Colonic mucosa (tissue), 4 donors: ENCODE measurements around the gene RPUSD1. TPM values are rescaled to one million over a fixed set of nuclear protein-coding genes. Genes with fewer than 3 reads are reported as not detected.

ENCODE experiments used
- DNase-seq: peaks from one replicate; pipeline ENCODE4 v3.0.0-alpha.2; 2020
- H3K27ac ChIP-seq: fragments of 200-600 bp; one replicate; pipeline ENCODE4 v1.8.0; 2021
- H3K27me3 ChIP-seq: fragments of 200-600 bp; one replicate; pipeline ENCODE4 v1.8.0; 2021
- H3K36me3 ChIP-seq: fragments of 200-600 bp; one replicate; pipeline ENCODE4 v1.8.0; 2021
- H3K4me1 ChIP-seq: fragments of 200-600 bp; one replicate; pipeline ENCODE4 v1.8.0; 2021; ENCODE audit warnings: mild to moderate bottlenecking
- H3K4me3 ChIP-seq: fragments of 200-600 bp; one replicate; pipeline ENCODE4 v1.8.0; 2021
- H3K9ac ChIP-seq, 2 donors: one replicate each; pipeline ENCODE4 v1.7.0; 2013; ENCODE audit warnings: control low read depth in 2 of 2, low read depth in 2 of 2, low read length in 2 of 2
- H3K9me3 ChIP-seq: fragments of 200-600 bp; one replicate; pipeline ENCODE4 v1.8.0; 2021
- CTCF ChIP-seq: fragments of 200-600 bp; IDR thresholded peaks from one replicate; pipeline ENCODE4 v1.8.0; 2022; ENCODE audit warnings: antibody characterized with exemption, mild to moderate bottlenecking
- intact Hi-C: fragments of 100-400 bp; cut with DNase I; formaldehyde crosslinking; loops from one replicate; pipeline ENCODE4 v1.14.1; 2022
- total RNA-seq, 2 donors: library from RNA; stranded (reverse); fragmentation: NEBNext Ultra II Directional in 1 of 2; extraction: Animal tissue kit (Norgen Biotek cat#: 25700) in 1 of 2; gene quantifications; one replicate each; pipeline ENCODE4 v1.2.1, GENCODE V29; 2021
- donor health status: healthy.
- donor health status: DM: no; HTN: no; CAD: no.
- donor health status: DM: no; HTN: no; CAD: no.

RPUSD1 gene
- total RNA-seq, 2 donors from 2014 or later, result 17.3 to 35.6 TPM

GRCh38 chr16:813204-813915, 25.2 kb upstream of the RPUSD1 start:
- H3K9me3 ChIP-seq, result no peaks in the 10 kb centered on the region
- H3K9ac ChIP-seq, result peak overlapping the region in 1 of 2 donors; percentile 12
- H3K4me3 ChIP-seq, result no peak overlapping the region
- DNase-seq, result no peak
- H3K27me3 ChIP-seq, result peaks cover 28% of the 10 kb centered on the region
- peak; percentile 51 for TF ChIP-seq CTCF
- H3K27ac ChIP-seq, result no peak overlapping the region
- H3K36me3 ChIP-seq, result no peaks in the 10 kb centered on the region
- intact Hi-C loops, result no loop called here
- no peaks in the 10 kb centered on the region for H3K4me1 ChIP-seq

GRCh38 chr16:808085-808386, 19.9 kb upstream of the RPUSD1 start:
- Histone ChIP-seq H3K36me3 (no peaks in the 10 kb centered on the region), H3K27ac (peak overlapping the region; percentile 94), H3K4me3 (peak overlapping the region; percentile 97), H3K4me1 (no peaks in the 10 kb centered on the region), H3K9ac (peak overlapping the region in 1 of 2 donors; percentile 78), H3K9me3 (no peaks in the 10 kb centered on the region), H3K27me3 (peaks cover 12% of the 10 kb centered on the region)
- intact Hi-C loops, result no loop called here
- DNase-seq, result no peak
- no peak for TF ChIP-seq CTCF

- peak overlapping the region; percentile 44 to 95 for H3K9ac ChIP-seq
- peaks cover 11% of the 10 kb centered on the region for H3K27me3 ChIP-seq
- H3K4me3 ChIP-seq, result peak overlapping the region; percentile 97
- no peak for TF ChIP-seq CTCF
- H3K4me1 ChIP-seq, result no peaks in the 10 kb centered on the region
- intact Hi-C loops, result no loop called here
- H3K27ac ChIP-seq, result peak overlapping the region; percentile 94
- no peaks in the 10 kb centered on the region for H3K36me3 ChIP-seq
- H3K9me3 ChIP-seq, result no peaks in the 10 kb centered on the region
- peak; percentile 94 for DNase-seq
These were observed 19.3 kb upstream of the RPUSD1 start for GRCh38 chr16:807347-808084.

- intact Hi-C loops, result no loop called here
These were observed 17.3 kb upstream of the RPUSD1 start for GRCh38 chr16:805474-805873.

More at GRCh38 chr16:805474-805873, 17.3 kb upstream of the RPUSD1 start:
- no peak overlapping the region for H3K4me3 ChIP-seq
- H3K9ac ChIP-seq, result no peak overlapping the region
- H3K27ac ChIP-seq, result no peak overlapping the region
- H3K27me3 ChIP-seq, result peaks cover 24% of the 10 kb centered on the region
- no peak for DNase-seq
- no peaks in the 10 kb centered on the region for H3K9me3 ChIP-seq
- TF ChIP-seq CTCF, result no peak
- H3K4me1 ChIP-seq, result no peaks in the 10 kb centered on the region
- no peaks in the 10 kb centered on the region for H3K36me3 ChIP-seq
